BJ (cell line): ENCODE measurements around the gene C10orf90. TPM values are rescaled to one million over a fixed set of nuclear protein-coding genes. Genes with fewer than 3 reads are reported as not detected.

ENCODE experiments used
- CTCF ChIA-PET: fragments of 350-600 bp; formaldehyde crosslinking; extraction: SDS; loops from one replicate; lab custom pipeline; 2021; ENCODE audit warnings: antibody characterized with exemption, inconsistent platforms; lab: Yijun Ruan, JAX
- POLR2A ChIA-PET: fragments of 300-600 bp; sonication (Branson Sonifier 250); formaldehyde crosslinking; extraction: SDS; loops from one replicate; lab custom pipeline; 2021; ENCODE audit warnings: antibody characterized with exemption; lab: Charles Lee
- DNase-seq: peaks from one replicate; pipeline ENCODE4 v3.0.0-alpha.2; 2011; ENCODE audit warnings: low read depth
- H3K27me3 ChIP-seq: 2 replicates; pipeline ENCODE4 v1.6.0; 2011; ENCODE audit warnings: low read length; ENCODE audit not compliant: control insufficient read depth, insufficient read depth
- H3K36me3 ChIP-seq: 2 replicates; pipeline ENCODE4 v1.5.1; 2011; ENCODE audit warnings: low read length; ENCODE audit not compliant: control insufficient read depth, insufficient read depth
- H3K4me3 ChIP-seq: 2 replicates; pipeline ENCODE4 v1.5.1; 2011; ENCODE audit warnings: low read depth, mild to moderate bottlenecking, control low read depth, low read length
- polyA plus RNA-seq: library from polyadenylated mRNA; depleted of rRNA; stranded (reverse); fragments of >200 nt; gene quantifications from 2 replicates; pipeline ENCODE4 v1.2.3, GENCODE V29; 2011
- TF ChIP-seq, protein P1 (sequence below): IDR thresholded peaks from 2 replicates; pipeline ENCODE4 v1.5.1; 2011; ENCODE audit warnings: low read depth, mild to moderate bottlenecking, control low read depth, inconsistent platforms, low read length, moderate library complexity; ENCODE audit not compliant: insufficient read depth

Gene C10orf90
- polyA plus RNA-seq, 1 experiment: not detected

DNA sequence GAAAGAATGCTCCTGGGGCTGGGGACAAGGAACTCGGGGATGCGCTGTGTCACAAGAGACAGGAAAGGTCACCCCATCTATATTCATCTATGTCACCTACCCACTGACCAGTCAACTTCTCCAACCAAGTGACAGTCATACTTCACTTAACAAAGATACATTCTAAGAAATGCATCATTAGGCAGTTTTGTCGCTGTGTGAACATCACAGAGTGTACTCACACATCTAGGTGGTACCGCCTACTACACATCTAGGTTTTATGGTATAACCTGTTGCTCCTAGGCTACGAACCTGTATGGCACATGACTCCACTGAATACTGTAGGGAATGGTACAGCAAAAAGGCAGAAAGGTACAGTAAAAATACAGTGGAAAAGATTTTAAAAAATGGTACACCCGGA, 278.4 kb downstream of the C10orf90 start:
- H3K27me3 ChIP-seq: no peaks in the 10 kb centered on the region
- ChIA-PET POLR2A (interaction anchor here (0.6 kb wide), 1 partner anchor 592 kb away, joined by 4 read pairs; no protein-coding TSS in a partner anchor), CTCF (interaction anchor here (1.7 kb wide), 1 partner anchor 112 kb away, joined by 5 read pairs; no protein-coding TSS in a partner anchor)
- DNase-seq: no peak
- H3K36me3 ChIP-seq: no peaks in the 10 kb centered on the region
- no peak overlapping the region for H3K4me3 ChIP-seq
- TF ChIP-seq, protein P1, sequence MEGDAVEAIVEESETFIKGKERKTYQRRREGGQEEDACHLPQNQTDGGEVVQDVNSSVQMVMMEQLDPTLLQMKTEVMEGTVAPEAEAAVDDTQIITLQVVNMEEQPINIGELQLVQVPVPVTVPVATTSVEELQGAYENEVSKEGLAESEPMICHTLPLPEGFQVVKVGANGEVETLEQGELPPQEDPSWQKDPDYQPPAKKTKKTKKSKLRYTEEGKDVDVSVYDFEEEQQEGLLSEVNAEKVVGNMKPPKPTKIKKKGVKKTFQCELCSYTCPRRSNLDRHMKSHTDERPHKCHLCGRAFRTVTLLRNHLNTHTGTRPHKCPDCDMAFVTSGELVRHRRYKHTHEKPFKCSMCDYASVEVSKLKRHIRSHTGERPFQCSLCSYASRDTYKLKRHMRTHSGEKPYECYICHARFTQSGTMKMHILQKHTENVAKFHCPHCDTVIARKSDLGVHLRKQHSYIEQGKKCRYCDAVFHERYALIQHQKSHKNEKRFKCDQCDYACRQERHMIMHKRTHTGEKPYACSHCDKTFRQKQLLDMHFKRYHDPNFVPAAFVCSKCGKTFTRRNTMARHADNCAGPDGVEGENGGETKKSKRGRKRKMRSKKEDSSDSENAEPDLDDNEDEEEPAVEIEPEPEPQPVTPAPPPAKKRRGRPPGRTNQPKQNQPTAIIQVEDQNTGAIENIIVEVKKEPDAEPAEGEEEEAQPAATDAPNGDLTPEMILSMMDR: no peak

DNA sequence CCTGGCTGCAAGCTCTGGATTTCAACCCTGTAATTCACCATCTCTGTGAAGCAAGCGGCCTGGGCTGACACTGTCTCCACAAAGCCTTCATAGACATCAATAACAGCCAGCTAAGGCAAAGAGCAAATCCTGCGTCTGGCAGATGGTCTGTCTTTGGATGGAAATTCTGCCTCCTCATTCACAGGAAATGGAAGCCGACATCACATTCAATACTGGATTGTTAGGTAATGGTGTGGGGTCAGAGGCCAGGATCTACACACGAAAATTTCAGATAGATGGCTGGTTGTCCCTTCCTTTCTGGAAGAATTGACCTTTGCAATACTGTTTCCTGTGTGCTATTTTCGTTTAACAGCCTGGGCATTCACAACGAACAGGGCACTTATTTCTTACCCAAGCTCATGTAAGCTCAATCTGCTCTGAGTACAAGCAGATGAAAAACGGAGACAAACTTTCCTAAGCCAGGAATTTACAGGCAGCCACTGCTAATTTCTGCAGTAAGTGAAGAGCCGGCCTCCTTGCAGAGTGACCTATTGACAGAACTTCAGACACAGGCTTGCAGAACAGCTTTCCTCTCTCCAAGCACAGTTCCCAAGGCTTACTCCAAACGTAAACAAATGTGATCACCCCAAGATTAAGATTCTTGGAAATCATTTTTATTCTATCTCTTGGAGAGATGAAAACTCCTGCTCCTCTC, 279.2 kb downstream of the C10orf90 start:
- Histone ChIP-seq H3K4me3 (no peak overlapping the region), H3K36me3 (no peaks in the 10 kb centered on the region), H3K27me3 (no peaks in the 10 kb centered on the region)
- ChIA-PET CTCF (interaction anchor here (0.7 to 2.1 kb wide), 4 partner anchors 112 to 1968 kb away, joined by 3 to 9 read pairs (median 4); no protein-coding TSS in a partner anchor), POLR2A (no interaction called here)
- DNase-seq: no peak
- TF ChIP-seq, protein P1: no peak

DNA sequence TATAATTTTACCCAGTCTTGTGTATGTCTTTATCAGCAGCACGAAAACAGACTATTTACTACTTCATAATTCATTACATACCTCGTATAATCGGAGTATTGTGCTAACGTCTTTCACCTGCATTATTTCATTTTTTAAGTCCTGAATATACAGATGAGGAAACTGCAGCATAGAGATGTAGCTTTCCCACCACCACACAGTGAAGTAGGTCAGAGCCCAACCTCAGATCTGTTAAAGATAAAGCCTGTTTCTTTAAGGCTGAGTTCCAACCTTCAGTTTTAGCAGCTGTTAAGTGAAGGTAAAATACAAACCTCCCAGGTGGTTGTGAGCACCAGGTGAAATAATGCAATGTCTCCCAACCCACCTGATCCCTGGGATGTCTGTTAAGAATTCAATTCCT, 280.2 kb downstream of the C10orf90 start:
- no peaks in the 10 kb centered on the region for H3K27me3 ChIP-seq
- no peak for DNase-seq
- ChIA-PET CTCF (interaction anchor here (0.6 to 4.4 kb wide), 6 partner anchors 13 to 408 kb away, joined by 3 to 32 read pairs (median 4); no protein-coding TSS in a partner anchor), POLR2A (interaction anchor here (0.6 kb wide), 1 partner anchor 24 kb away, joined by 3 read pairs; no protein-coding TSS in a partner anchor)
- H3K36me3 ChIP-seq: no peaks in the 10 kb centered on the region
- TF ChIP-seq, protein P1: no peak
- no peak overlapping the region for H3K4me3 ChIP-seq

DNA sequence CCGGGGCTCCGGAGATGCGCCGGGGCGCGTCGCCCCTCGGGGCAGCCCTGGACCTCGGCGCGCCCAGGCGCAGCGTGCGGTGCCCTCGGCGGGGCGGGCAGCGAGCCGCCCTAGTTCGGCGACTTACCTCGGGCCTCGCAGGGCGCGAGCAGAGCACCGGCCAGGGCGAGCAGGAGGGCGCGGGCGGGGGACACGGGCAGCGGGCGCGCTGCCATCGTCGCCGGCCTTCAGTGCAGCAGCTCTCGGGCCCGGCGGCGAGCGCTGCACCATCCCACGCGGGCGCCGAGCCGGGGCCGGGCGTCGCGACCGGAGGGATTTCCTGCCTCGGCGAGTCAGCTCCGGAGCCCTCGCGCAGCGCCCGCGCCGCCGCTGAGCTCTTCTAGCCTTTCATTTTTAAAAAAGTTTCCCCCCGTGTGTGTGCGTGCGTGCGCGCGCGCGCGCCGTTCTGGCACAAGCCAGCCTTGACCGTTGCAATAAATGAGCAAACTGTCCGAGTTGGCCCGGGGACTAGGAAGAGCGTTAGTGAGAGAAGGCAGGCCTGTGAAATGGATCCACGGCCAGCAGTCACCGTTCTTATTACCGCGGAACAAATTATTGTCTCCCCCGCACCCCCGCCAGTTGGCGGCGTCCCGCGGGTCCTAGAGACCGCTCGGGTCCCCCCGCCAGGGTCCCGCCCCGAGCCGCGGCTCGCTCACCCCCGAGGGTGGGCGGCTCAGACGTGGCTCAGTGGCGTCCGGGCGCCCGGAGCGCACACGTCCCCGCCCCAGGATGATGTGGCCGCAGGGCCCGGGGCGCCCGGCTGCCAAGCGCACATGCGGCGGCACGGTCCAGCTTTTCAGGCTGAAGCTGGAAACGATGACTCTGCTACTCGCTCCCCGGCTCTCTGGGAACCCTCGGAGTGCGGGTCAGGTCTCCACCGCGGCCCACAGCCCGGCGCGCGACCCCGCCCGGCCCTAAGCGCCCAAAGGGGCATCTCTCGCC, 282.3 kb downstream of the C10orf90 start, which contains the start of gene ADAM12:
Gene ADAM12, minus strand, starts transcription at position 547 of the 981 bp plus-strand sequence. Its CDS starts 332 bp downstream, at position 215.
- no peak for DNase-seq
- Histone ChIP-seq H3K27me3 (no peaks in the 10 kb centered on the region), H3K36me3 (no peaks in the 10 kb centered on the region), H3K4me3 (peak within 1 kb of the TSS; percentile 60)
- TF ChIP-seq, protein P1: no peak
- POLR2A ChIA-PET: interaction anchor here (0.5 kb wide), 1 partner anchor 172 kb away, joined by 3 read pairs; no protein-coding TSS in a partner anchor
- CTCF ChIA-PET: interaction anchor here (0.6 to 4.4 kb wide), 20 partner anchors 16 to 454 kb away, joined by 3 to 32 read pairs (median 4); no protein-coding TSS in a partner anchor
